ENCODE results near the gene HYAL4. TPM values are rescaled to one million over a fixed set of nuclear protein-coding genes. Genes with fewer than 3 reads are reported as not detected.
"Not testable (repeated sequence)": the region's sequence is repeated elsewhere in the genome, so short reads cannot be mapped to it uniquely, and the experiment has no call there.

HYAL4 gene
- total RNA-seq, 1 donor, result not detected

DNA sequence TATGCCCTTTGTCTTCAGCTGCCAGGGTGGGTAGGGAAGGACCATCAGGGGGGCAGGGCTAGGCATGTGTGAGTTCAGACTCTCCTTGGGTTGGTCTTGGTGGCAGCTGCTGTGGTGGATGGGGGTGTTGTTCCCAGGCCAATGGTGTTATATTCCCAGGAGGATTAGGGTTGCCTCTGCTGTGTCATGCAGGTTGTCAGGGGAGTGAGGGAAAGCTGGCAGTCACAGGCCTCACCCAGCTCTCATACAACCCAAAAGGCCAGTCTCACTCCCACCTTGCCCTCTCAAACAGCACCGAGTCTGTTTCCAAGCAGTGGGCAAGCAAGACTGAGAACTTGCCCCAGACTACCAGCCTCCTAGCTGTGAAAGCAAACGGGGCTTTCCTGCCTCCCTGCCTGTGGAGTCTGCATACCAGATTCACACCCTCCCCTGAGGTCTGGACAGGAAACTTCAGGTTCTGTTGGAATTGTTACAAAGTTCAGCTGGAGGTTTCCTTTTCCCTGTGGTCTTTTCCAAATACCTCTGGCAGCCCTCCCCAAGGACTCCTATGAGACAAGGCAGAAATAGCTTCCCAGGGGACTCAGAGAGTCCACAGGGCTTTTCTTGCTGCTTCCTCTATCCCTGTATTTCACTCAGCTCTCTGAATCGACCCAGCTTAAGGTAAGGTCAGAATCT, 1.4 kb downstream of the HYAL4 start:
- H3K4me3 ChIP-seq (ENCODE audit: low read depth, low read length), result no peak overlapping the region
- peak; percentile 6 for DNase-seq (ENCODE audit: low read depth)
- TF ChIP-seq, protein P1, sequence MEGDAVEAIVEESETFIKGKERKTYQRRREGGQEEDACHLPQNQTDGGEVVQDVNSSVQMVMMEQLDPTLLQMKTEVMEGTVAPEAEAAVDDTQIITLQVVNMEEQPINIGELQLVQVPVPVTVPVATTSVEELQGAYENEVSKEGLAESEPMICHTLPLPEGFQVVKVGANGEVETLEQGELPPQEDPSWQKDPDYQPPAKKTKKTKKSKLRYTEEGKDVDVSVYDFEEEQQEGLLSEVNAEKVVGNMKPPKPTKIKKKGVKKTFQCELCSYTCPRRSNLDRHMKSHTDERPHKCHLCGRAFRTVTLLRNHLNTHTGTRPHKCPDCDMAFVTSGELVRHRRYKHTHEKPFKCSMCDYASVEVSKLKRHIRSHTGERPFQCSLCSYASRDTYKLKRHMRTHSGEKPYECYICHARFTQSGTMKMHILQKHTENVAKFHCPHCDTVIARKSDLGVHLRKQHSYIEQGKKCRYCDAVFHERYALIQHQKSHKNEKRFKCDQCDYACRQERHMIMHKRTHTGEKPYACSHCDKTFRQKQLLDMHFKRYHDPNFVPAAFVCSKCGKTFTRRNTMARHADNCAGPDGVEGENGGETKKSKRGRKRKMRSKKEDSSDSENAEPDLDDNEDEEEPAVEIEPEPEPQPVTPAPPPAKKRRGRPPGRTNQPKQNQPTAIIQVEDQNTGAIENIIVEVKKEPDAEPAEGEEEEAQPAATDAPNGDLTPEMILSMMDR (IDR thresholded peaks at IDR 0.05; ENCODE audit: insufficient read depth, low read length), result no peak

DNA sequence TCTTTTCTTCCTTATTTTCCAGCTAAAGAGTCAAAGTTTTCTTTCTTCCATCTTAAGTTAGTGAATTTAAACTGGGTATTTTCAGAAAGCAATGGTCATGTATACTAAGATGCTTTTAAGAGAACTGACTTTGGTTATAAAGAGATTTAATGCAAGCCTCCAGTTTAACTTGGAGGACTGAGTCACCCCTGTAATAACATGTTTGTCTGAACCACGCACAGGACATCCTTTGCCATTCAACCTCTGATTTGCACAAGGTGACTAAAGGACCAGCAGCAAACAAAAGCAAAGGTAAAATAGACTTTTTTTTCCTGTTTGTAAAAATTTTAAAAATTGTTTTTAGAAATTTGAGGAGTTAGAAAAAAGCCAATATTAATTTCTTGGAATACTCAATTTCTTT, 2.9 kb downstream of the HYAL4 start:
- DNase-seq (ENCODE audit: low read depth), result no peak
- TF ChIP-seq, protein P1 (IDR thresholded peaks at IDR 0.05; ENCODE audit: insufficient read depth, low read length), result no peak
- no peak overlapping the region for H3K4me3 ChIP-seq (ENCODE audit: low read depth, low read length)

DNA sequence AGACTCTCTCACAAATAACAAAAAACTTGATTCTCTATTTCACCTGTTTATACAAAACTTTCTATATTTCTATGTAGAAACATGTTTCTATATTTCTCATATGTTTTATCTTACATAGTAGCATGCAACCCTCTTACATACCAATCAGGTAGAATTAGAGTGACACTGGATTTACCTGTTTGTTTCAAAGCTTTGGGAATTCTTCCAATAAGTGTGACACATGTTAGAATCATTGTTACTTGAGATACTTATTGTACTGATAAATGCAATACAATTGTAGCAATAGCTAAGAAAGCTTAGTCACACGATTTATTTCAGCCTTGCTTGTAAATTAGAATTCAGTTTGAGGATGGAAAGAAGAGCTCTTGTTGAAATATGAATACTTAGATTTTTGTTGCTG, 4.9 kb downstream of the HYAL4 start:
- no peak for DNase-seq (ENCODE audit: low read depth)
- TF ChIP-seq, protein P1 (IDR thresholded peaks at IDR 0.05; ENCODE audit: insufficient read depth, low read length), result no peak
- no peak overlapping the region for H3K4me3 ChIP-seq (ENCODE audit: low read depth, low read length)

DNA sequence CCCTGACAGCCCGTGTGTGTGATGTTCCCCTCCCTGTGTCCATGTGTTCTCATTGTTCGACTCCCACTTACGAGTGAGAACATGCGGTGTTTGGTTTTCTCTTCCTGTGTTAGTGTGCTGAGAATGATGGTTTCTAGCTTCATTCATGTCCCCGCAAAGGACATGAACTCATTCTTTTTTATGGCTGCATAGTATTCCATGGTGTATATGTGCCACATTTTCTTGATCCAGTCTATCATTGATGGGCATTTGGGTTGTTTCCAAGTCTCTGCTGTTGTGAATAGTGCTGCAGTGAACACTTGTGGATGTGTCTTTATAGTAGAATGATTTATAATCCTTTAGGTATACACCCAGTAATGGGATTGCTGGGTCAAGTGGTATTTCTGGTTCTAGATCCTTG, 6.4 kb downstream of the HYAL4 start:
- not testable (repeated sequence) for DNase-seq (ENCODE audit: low read depth); H3K4me3 ChIP-seq (ENCODE audit: low read depth, low read length)

DNA sequence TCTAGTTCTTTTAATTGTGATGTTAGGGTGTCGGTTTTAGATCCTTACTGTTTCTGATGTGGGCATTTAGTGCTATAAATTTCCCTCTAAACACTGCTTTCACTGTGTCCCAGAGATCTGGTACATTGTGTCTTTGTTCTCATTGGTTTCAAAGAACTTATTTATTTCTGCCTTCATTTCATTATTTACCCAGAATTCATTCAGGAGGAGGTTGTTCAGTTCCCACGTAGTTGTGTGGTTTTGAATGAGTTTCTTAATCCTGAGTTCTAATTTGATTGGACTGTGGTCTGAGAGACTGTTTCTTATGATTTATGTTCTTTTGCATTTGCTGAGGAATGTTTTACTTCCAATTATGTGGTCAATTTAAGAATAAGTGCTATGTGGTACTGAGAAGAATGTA, 9.3 kb downstream of the HYAL4 start:
- H3K4me3 ChIP-seq (ENCODE audit: low read depth, low read length); DNase-seq (ENCODE audit: low read depth): not testable (repeated sequence)

DNA sequence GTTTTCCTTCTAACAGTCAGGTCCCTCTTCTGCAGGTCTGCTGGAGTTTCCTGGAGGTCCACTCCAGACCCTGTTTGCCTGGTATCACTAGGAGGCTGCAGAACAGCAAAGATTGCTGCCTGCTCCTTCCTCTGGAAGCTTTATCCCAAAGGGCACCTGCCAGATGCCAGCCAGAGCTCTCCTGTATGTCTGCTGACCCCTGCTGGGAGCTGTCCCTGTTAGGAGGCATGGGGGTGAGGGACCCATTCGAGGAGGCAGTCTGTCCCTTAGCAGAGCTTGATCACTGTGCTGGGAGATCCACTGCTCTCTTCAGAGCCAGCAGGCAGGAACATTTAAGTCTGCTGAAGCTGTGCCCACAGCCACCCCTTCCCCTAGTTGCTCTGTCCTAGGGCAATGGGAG, 11.5 kb downstream of the HYAL4 start:
- not testable (repeated sequence) for H3K4me3 ChIP-seq (ENCODE audit: low read depth, low read length); DNase-seq (ENCODE audit: low read depth)

DNA sequence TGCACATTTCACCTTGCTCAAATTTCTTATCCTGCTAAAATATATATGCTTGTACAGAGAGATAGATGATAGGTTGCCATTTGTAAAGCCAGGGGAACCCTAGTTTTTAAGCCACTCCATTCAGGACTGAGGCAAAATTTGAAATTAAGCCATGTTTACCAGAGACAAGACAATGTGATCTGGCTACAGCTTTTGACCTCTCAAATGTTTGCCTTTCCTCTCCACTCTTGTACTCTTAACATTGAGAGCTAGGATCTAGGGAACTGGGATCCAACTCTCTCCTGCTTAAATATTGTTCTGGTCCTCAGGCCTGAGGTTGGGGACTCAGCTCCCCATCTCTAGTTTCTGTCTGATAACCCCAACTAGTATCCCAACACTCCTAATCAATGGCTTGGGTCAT, 15.9 kb downstream of the HYAL4 start:
- no peak for DNase-seq (ENCODE audit: low read depth)
- TF ChIP-seq, protein P1 (IDR thresholded peaks at IDR 0.05; ENCODE audit: insufficient read depth, low read length), result no peak

DNA sequence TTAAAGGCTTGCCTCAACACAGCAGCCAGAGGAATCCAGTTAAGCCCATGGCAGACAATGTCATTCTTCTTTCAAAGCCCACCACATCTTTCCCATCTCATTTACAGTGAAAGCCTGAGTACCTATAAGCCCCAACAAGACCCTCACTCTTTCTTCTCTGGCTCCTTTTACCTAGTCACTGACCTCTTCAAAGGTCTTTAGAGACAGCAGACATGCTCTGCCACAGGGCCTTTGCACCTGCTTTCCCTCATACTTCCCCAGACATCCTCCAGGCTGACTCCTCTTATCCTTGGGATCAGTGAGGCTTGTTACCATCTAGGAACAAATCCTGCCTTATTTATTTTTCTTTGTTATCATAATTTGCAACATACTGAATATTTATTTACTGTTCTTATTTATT, 17.8 kb downstream of the HYAL4 start:
- DNase-seq (ENCODE audit: low read depth), result no peak
- no peak overlapping the region for H3K4me3 ChIP-seq (ENCODE audit: low read depth, low read length)
- TF ChIP-seq, protein P1 (IDR thresholded peaks at IDR 0.05; ENCODE audit: insufficient read depth, low read length), result no peak

More for the DNA sequence above, 15.9 kb downstream of the HYAL4 start:
- H3K4me3 ChIP-seq (ENCODE audit: low read depth, low read length), result no peak overlapping the region
